Immature natural killer cell (primary cell): ENCODE measurements around the gene ADIPOQ. TPM values are rescaled to one million over a fixed set of nuclear protein-coding genes. Genes with fewer than 3 reads are reported as not detected.
"Not testable (repeated sequence)": the region's sequence is repeated elsewhere in the genome, so short reads cannot be mapped to it uniquely, and the experiment has no call there.

ENCODE experiments used
- DNase-seq, 3 donors: peaks; one replicate each; pipeline ENCODE4 v3.0.0; 2022; ENCODE audit warnings: mixed read lengths in 1 of 3
- H3K27ac Mint-ChIP-seq, 6 donors: one replicate each; pipeline ENCODE4 v1.8.0; 2020; ENCODE audit warnings: mixed read lengths in 6 of 6, mild to moderate bottlenecking in 5 of 6, inconsistent platforms in 4 of 6, moderate library complexity in 3 of 6
- H3K27me3 Mint-ChIP-seq, 3 donors: one replicate each; pipeline ENCODE4 v1.8.0; 2020 to 2021; ENCODE audit warnings: low read depth in 3 of 3, mild to moderate bottlenecking in 3 of 3, mixed read lengths in 3 of 3, moderate library complexity in 3 of 3, inconsistent platforms in 1 of 3
- H3K36me3 Mint-ChIP-seq, 3 donors: one replicate each; pipeline ENCODE4 v1.8.0; 2020; ENCODE audit warnings: mixed read lengths in 3 of 3, inconsistent platforms in 2 of 3, mild to moderate bottlenecking in 2 of 3
- H3K4me1 Mint-ChIP-seq, 2 donors: one replicate each; pipeline ENCODE4 v1.8.0; 2020; ENCODE audit warnings: inconsistent platforms in 2 of 2, mild to moderate bottlenecking in 2 of 2, mixed read lengths in 2 of 2, moderate library complexity in 1 of 2
- H3K4me3 Mint-ChIP-seq, 5 donors: one replicate each; pipeline ENCODE4 v1.8.0; 2020; ENCODE audit warnings: mild to moderate bottlenecking in 5 of 5, mixed read lengths in 5 of 5, inconsistent platforms in 3 of 5, moderate library complexity in 3 of 5
- H3K9me3 Mint-ChIP-seq, 6 donors: one replicate each; pipeline ENCODE4 v1.8.0; 2020; ENCODE audit warnings: mild to moderate bottlenecking in 6 of 6, mixed read lengths in 6 of 6, inconsistent platforms in 4 of 6, moderate library complexity in 3 of 6
- polyA plus RNA-seq, 3 donors: library from polyadenylated mRNA; unstranded; fragments of 300-500 nt; fragmentation: Illumina TruSeq; gene quantifications; one replicate each; pipeline ENCODE4 v1.2.3, GENCODE V29; 2021

Gene ADIPOQ
- polyA plus RNA-seq, 3 donors from 2014 or later: not detected

DNA sequence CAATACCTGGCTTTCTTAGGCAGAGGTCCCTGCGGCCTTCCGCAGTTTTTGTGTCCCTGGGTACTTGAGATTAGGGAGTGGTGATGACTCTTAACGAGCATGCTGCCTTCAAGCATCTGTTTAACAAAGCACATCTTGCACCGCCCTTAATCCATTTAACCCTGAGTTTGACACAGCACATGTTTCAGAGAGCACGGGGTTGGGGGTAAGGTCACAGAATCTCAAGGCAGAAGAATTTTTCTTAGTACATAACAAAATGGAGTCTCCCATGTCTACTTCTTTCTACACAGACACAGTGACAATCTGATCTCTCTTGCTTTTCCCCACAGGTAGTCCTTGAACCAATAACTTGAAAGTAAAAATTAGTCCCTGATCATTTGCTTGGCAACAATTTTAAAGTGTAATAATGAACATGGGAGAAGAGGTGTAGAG lies 45.0 kb downstream of the ADIPOQ start:
- not testable (repeated sequence) for H3K27me3 Mint-ChIP-seq, H3K36me3 Mint-ChIP-seq, H3K9me3 Mint-ChIP-seq, H3K4me3 Mint-ChIP-seq, DNase-seq
- Mint-ChIP-seq H3K27ac (peak overlapping the region in 1 of 6 donors; percentile 58), H3K4me1 (peaks cover 21 to 42% of the 10 kb centered on the region in 2 donors)

DNA sequence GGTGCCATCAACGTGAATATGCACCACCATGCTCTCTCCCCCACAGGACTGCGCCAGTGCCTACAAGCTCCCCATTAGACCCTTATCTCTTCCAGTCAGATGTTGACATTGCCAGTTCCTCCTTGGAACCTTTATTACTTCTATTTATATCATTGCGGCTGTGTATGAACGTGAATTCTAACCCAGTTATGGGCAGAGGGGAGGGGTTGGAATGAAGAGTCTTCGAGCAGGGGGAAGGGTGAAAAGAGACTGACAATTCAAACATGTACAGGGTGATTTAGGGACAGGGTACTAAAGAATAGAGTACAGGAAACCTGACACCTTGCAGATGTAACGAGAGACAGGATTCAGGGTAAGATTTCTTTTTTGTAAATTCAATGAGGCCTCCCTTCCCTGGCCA lies 46.1 kb downstream of the ADIPOQ start:
- Mint-ChIP-seq H3K9me3 (peaks cover 0 to 3% (median 0%) of the 10 kb centered on the region in 6 donors), H3K27ac (peak overlapping the region in 1 of 6 donors; percentile 6), H3K4me1 (peaks cover 12 to 31% of the 10 kb centered on the region in 2 donors), H3K27me3 (peaks cover 0 to 4% (median 0%) of the 10 kb centered on the region in 3 donors), H3K36me3 (peaks cover 0 to 3% (median 2%) of the 10 kb centered on the region in 3 donors), H3K4me3 (no peak overlapping the region)
- no peak for DNase-seq

DNA sequence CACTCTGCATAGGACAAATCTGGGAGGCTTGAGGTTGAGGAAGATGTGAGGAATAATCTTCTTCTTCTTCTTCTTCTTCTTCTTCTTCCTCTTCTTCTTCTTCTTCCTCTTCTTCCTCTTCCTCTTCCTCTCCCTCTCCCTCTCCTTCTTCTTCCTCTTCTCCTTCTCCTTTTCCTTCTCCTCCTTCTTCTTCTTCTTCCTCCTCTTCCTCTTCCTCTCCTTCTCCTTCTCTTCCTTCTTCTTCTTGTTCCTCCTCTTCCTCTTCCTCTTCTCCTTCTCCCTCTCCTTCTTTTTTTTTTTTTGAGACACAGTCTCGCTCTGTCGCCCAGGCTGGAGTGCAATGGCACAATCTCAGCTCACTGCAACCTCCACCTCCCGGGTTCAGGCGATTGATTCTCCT lies 47.2 kb downstream of the ADIPOQ start:
- H3K27me3 Mint-ChIP-seq, DNase-seq, H3K4me3 Mint-ChIP-seq, H3K36me3 Mint-ChIP-seq, H3K9me3 Mint-ChIP-seq, H3K27ac Mint-ChIP-seq: not testable (repeated sequence)
- peaks cover 7 to 26% of the 10 kb centered on the region in 2 donors for H3K4me1 Mint-ChIP-seq

DNA sequence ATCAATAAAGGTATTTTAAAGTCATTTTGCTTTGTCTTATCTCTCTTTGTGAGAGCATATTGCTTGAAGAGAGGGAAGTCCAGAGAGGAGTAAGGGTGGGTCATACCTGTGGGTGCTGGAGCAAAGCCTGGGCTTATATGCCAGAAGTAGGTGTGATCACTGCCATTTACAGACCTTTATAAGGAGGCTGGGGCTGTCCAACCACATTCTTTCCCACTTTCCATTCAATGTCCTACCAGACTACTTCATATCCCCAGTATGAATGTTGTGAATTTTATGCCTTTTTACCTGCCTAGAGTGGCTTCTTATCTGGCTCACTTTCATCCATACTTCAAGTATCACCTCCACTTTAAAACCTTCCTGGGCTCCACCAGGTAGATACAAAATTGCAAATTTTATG lies 48.4 kb downstream of the ADIPOQ start:
- Mint-ChIP-seq H3K36me3 (no peaks in the 10 kb centered on the region), H3K27ac (no peak overlapping the region), H3K27me3 (peaks cover 0 to 4% (median 0%) of the 10 kb centered on the region in 3 donors)

DNA sequence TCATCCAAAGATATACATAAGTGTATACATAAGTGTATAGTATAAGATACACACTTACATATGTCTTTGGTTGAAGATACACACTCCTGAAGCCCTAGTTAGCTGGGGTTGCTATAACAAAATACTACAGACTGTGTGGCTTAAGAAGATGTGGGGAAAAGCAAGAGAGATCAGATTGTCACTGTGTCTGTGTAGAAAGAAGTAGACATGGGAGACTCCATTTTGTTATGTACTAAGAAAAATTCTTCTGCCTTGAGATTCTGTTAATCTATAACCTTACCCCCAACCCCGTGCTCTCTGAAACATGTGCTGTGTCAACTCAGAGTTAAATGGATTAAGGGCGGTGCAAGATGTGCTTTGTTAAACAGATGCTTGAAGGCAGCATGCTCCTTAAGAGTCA lies 50.6 kb downstream of the ADIPOQ start:
- not testable (repeated sequence) for DNase-seq, H3K9me3 Mint-ChIP-seq, H3K4me3 Mint-ChIP-seq, H3K27me3 Mint-ChIP-seq, H3K36me3 Mint-ChIP-seq
- H3K4me1 Mint-ChIP-seq: peaks cover 9 to 26% of the 10 kb centered on the region in 2 donors
- H3K27ac Mint-ChIP-seq: peak overlapping the region in 1 of 6 donors; percentile 61

More for the DNA sequence above, 48.4 kb downstream of the ADIPOQ start:
- Mint-ChIP-seq H3K9me3 (no peaks in the 10 kb centered on the region), H3K4me3 (no peak overlapping the region), H3K4me1 (peaks cover 4 to 21% of the 10 kb centered on the region in 2 donors)
- no peak for DNase-seq

DNA sequence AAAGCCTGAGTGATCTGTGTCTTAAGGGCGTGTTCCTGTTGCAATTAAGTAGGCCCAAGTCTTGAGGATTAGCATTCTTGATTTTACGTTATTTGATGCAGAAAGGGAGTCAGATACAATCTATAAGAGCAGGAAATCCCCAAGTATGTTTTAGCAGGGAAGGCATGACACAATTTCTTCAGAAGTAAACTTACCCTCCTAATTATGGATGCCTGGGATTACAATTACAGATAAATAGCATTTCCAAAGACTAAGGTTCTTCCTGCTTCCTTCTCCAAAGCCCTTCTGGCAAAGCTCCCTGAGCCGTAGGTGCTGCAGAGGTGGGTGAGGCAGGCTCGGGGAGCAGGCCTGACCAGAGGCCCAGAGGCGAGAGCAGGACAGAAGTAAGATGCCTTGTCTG lies 52.9 kb downstream of the ADIPOQ start:
- H3K4me1 Mint-ChIP-seq: peaks cover 11 to 23% of the 10 kb centered on the region in 2 donors
- no peaks in the 10 kb centered on the region for H3K9me3 Mint-ChIP-seq
- peaks cover 0 to 5% (median 4%) of the 10 kb centered on the region in 3 donors for H3K27me3 Mint-ChIP-seq
- H3K27ac Mint-ChIP-seq: no peak overlapping the region
- H3K36me3 Mint-ChIP-seq: no peaks in the 10 kb centered on the region
- H3K4me3 Mint-ChIP-seq: no peak overlapping the region
- DNase-seq: no peak

DNA sequence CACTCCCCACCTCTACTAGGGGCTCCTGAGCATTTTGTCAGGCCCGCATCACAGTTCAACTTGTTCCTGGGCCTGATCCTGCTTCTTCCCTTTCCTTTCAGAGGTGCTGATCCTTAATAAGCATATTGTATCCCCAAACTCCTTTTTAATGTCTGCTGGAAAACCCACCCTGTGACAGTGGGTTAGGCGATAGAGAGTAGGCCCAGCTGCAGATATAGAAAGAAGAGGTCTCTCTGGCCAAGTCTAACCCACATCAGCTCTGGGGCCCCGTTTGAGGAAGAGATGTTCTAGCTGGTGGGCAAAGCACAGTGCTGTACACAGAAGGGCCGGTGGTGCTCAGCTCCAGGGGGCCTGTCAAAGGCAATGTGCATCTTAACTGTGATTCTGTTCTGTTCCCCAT lies 53.5 kb downstream of the ADIPOQ start:
- Mint-ChIP-seq H3K27ac (no peak overlapping the region), H3K4me1 (peaks cover 16 to 29% of the 10 kb centered on the region in 2 donors), H3K36me3 (no peaks in the 10 kb centered on the region), H3K4me3 (no peak overlapping the region), H3K9me3 (no peaks in the 10 kb centered on the region), H3K27me3 (peaks cover 0 to 5% (median 4%) of the 10 kb centered on the region in 3 donors)
- DNase-seq: no peak

DNA sequence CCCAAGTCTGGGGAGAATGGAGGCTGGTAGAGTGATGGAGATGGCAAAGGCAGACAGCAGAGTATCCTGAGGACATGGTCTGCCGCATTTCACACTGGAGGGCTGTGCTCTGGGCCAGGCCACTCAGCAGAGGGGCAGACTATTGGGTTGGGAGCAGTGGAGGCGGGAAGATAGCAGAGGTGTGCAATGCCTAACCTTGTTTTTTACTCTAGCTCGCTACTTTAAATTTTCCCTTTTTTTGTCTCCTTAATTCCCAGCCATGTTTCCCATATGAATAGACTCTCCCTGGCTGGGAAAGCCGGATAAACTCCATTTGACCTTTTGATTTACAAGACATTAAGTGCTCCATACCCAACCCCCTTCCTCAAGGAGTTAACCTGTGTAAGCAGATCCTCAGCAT lies 54.4 kb downstream of the ADIPOQ start:
- no peaks in the 10 kb centered on the region for H3K36me3 Mint-ChIP-seq
- H3K4me3 Mint-ChIP-seq: no peak overlapping the region
- DNase-seq: no peak
- no peak overlapping the region for H3K27ac Mint-ChIP-seq
- H3K9me3 Mint-ChIP-seq: no peaks in the 10 kb centered on the region
- peaks cover 22 to 38% of the 10 kb centered on the region in 2 donors for H3K4me1 Mint-ChIP-seq
- peaks cover 0 to 5% (median 4%) of the 10 kb centered on the region in 3 donors for H3K27me3 Mint-ChIP-seq

DNA sequence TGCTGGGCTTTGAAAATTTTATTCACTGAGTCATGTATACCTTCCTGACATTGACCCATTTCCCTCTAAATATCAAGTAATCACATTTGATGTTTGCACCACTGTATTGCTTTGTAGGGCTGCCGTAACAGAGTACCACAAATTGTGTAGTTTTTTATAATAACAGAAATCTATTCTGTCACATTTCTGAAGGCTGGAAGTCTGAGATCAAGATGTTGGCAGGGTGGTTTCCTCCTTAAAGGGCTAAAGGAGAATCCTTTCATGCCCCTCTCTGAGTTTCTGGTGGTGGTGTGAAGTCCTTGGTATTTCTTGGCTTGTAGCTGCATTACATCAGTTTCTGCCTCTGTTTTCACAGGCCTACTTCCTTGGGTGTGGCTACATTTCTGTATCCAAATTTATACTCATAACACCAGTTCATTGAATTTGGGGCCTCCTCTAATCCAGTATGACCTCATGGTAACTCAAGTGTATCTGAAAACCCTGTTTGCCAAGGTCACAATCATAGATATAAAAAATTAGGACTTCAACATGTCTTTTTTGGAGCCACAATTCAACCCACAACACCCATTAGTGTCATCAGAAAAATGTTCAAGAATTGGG lies 58.7 kb downstream of the ADIPOQ start:
- Mint-ChIP-seq H3K9me3 (peaks cover 13 to 34% (median 16%) of the 10 kb centered on the region in 6 donors), H3K27me3 (peaks cover 4 to 5% (median 4%) of the 10 kb centered on the region in 3 donors), H3K27ac (peak overlapping the region; percentile 20 to 72 (median 46)), H3K4me3 (peak overlapping the region in 2 of 5 donors; percentile 32 to 35), H3K4me1 (peaks cover 29 to 56% of the 10 kb centered on the region in 2 donors), H3K36me3 (peaks cover 3 to 20% (median 11%) of the 10 kb centered on the region in 3 donors)
- DNase-seq: no peak

DNA sequence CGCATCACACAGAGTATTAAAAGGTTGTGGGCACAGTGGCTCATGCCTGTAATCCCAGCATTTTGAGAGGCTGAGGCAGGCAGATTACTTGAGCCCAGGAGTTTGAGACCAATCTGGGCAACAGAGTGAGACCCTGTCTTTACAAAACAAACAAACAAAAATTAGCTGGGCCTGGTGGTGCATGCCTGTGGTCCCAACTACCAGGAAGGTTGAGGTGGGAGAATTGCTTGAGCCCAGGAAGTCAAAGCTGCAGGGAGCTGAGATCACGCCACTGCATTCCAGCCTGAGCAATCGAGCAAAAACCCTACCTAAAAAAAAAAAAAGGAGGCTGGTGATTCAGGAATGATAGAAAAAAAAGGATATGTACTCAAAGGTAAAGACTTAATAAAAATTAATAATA lies 59.6 kb downstream of the ADIPOQ start:
- peaks cover 3 to 29% (median 19%) of the 10 kb centered on the region in 3 donors for H3K36me3 Mint-ChIP-seq
- H3K4me1 Mint-ChIP-seq: peaks cover 35 to 56% of the 10 kb centered on the region in 2 donors
- H3K9me3 Mint-ChIP-seq: peaks cover 17 to 44% (median 24%) of the 10 kb centered on the region in 6 donors
- H3K4me3 Mint-ChIP-seq: no peak overlapping the region
- H3K27ac Mint-ChIP-seq: no peak overlapping the region
- peaks cover 4 to 8% (median 5%) of the 10 kb centered on the region in 3 donors for H3K27me3 Mint-ChIP-seq
- DNase-seq: no peak

DNA sequence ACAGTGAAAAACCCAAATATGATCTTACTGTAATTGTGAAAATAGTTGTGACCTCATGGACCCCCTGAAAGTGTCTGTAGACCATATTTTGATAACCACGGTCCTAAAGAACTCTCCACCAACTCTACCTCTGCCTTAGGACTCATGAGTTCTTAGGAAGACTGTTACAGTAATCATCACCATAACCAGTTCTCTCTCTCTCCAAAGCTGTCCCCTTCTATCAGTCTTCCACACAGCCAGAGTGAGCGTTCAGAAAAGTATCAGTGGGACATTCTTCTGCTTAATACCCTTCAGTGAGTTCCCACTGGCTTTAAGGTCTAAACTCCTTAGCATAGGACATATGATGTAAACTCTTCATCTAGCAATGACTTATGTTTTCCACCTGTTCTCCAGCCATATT lies 60.2 kb downstream of the ADIPOQ start:
- Mint-ChIP-seq H3K9me3 (peaks cover 17 to 49% (median 26%) of the 10 kb centered on the region in 6 donors), H3K4me3 (peak overlapping the region in 1 of 5 donors; percentile 34), H3K4me1 (peaks cover 40 to 59% of the 10 kb centered on the region in 2 donors), H3K27me3 (peaks cover 5 to 12% (median 6%) of the 10 kb centered on the region in 3 donors), H3K36me3 (peaks cover 3 to 35% (median 19%) of the 10 kb centered on the region in 3 donors), H3K27ac (peak overlapping the region in 2 of 6 donors; percentile 63 to 67)
- no peak for DNase-seq

DNA sequence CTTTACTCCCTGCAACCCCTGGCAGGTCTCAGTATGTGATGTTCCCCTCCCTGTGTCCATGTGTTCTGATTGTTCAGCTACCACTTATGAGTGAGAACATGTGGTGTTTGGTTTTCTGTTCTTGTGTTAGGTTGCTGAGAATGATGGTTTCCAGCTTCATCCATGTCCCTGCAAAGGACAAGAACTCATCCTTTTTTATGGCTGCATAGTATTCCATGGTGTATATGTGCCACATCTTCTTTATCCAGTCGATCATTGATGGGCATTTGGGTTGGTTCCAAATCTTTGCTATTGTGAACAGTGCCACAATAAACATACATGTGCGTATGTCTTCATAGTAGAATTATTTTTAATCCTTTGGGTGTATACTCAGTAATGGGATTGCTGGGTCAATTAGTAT lies 61.2 kb downstream of the ADIPOQ start:
- H3K36me3 Mint-ChIP-seq: peaks cover 3 to 40% (median 19%) of the 10 kb centered on the region in 3 donors
- peaks cover 50 to 69% of the 10 kb centered on the region in 2 donors for H3K4me1 Mint-ChIP-seq
- not testable (repeated sequence) for DNase-seq, H3K27ac Mint-ChIP-seq, H3K4me3 Mint-ChIP-seq
- peaks cover 5 to 12% (median 6%) of the 10 kb centered on the region in 3 donors for H3K27me3 Mint-ChIP-seq
- H3K9me3 Mint-ChIP-seq: peaks cover 19 to 59% (median 30%) of the 10 kb centered on the region in 6 donors

DNA sequence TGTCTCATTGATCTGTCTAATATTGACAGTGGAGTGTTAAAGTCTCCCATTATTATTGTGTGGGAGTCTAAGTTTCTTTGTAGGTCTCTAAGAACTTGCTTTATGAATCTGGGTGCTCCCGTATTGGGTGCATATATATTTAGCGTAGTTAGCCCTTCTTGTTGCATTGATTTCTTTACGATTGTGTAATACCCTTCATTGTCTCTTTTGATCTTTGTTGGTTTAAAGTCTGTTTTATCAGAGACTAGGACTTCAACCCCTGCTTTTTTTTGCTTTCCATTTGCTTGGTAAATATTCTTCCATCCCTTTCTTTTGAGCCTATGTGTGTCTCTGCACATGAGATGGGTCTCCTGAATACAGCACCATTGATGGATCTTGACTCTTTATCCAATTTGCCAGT lies 64.6 kb downstream of the ADIPOQ start:
- Mint-ChIP-seq H3K4me1 (peaks cover 52 to 62% of the 10 kb centered on the region in 2 donors), H3K27ac (peak overlapping the region; percentile 36 to 91 (median 69)), H3K27me3 (peaks cover 4 to 20% (median 9%) of the 10 kb centered on the region in 3 donors), H3K9me3 (peaks cover 19 to 65% (median 30%) of the 10 kb centered on the region in 6 donors), H3K4me3 (peak overlapping the region; percentile 60 to 82 (median 75)), H3K36me3 (peaks cover 3 to 40% (median 19%) of the 10 kb centered on the region in 3 donors)
- DNase-seq: not testable (repeated sequence)
